Measurements from ENCODE around the gene TRANK1.

TRANK1 gene

GRCh38 chr3:36786921-36787890 lies 157.6 kb downstream of the TRANK1 start:
- in situ Hi-C loops (cut with HindIII; ENCODE audit: low pct_ligation_motif_present, low pct_unique_long_range_greater_than_20kb, low sequenced_read_pairs) = no loop called here
- no peak for DNase-seq

GRCh38 chr3:36784138-36784635 lies 160.7 kb downstream of the TRANK1 start:
- no peak for DNase-seq
- in situ Hi-C loops (cut with HindIII; ENCODE audit: low pct_ligation_motif_present, low pct_unique_long_range_greater_than_20kb, low sequenced_read_pairs) = no loop called here

- in situ Hi-C loops (cut with HindIII; ENCODE audit: low pct_ligation_motif_present, low pct_unique_long_range_greater_than_20kb, low sequenced_read_pairs) = no loop called here
- no peak for DNase-seq
Observed at GRCh38 chr3:36777424-36778218, 167.2 kb downstream of the TRANK1 start.
